ENCODE measurements around the gene MAD2L2.

GRCh38 chr1:11700601-11701467, 19.9 kb upstream of the MAD2L2 start:
- TF ChIP-seq, protein P1, sequence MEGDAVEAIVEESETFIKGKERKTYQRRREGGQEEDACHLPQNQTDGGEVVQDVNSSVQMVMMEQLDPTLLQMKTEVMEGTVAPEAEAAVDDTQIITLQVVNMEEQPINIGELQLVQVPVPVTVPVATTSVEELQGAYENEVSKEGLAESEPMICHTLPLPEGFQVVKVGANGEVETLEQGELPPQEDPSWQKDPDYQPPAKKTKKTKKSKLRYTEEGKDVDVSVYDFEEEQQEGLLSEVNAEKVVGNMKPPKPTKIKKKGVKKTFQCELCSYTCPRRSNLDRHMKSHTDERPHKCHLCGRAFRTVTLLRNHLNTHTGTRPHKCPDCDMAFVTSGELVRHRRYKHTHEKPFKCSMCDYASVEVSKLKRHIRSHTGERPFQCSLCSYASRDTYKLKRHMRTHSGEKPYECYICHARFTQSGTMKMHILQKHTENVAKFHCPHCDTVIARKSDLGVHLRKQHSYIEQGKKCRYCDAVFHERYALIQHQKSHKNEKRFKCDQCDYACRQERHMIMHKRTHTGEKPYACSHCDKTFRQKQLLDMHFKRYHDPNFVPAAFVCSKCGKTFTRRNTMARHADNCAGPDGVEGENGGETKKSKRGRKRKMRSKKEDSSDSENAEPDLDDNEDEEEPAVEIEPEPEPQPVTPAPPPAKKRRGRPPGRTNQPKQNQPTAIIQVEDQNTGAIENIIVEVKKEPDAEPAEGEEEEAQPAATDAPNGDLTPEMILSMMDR (conservative IDR thresholded peaks at IDR 0.05 in 1 of 2, IDR thresholded peaks at IDR 0.05 in 1 of 2; ENCODE audit: extremely low read depth in 1 of 2, insufficient read depth in 1 of 2, low read depth in 1 of 2, low read length in 2 of 2), result no peak
- no peak for TF ChIP-seq EZH2 (IDR thresholded peaks at IDR 0.05; ENCODE audit: borderline replicate concordance, low read length)

All from mammary epithelial cell (primary cell).